Left lung (tissue), 10 donors: ENCODE measurements around the gene OTUD7B. TPM values are rescaled to one million over a fixed set of nuclear protein-coding genes. Genes with fewer than 3 reads are reported as not detected.
A peak's percentile ranks its signal among the peaks of the same experiment; 100 is the strongest.
"Not testable (repeated sequence)": the region's sequence is repeated elsewhere in the genome, so short reads cannot be mapped to it uniquely, and the experiment has no call there.

Source experiments
- ATAC-seq: fragments of 200-7000 bp; cut with Tn5 transposase; one replicate; pipeline ENCODE4 v1.9.1; 2020; ENCODE audit warnings: moderate library complexity
- DNase-seq, 4 donors: peaks; one replicate each; pipeline ENCODE4 v3.0.0-alpha.2; 2013 to 2020
- H3K27ac ChIP-seq, 2 donors: fragments of 200-600 bp; sonication (generic) in 1 of 2; one replicate each; pipeline versions ENCODE4 v1.5.0 to v1.8.0; 2020 to 2021
- H3K27me3 ChIP-seq, 2 donors: fragments of 200-600 bp; sonication (generic) in 1 of 2; one replicate each; pipeline versions ENCODE4 v1.5.0 to v1.8.0; 2020 to 2021
- H3K36me3 ChIP-seq, 2 donors: fragments of 200-600 bp; sonication (generic) in 1 of 2; one replicate each; pipeline versions ENCODE4 v1.5.0 to v1.8.0; 2020 to 2021
- H3K4me1 ChIP-seq, 2 donors: fragments of 200-600 bp; one replicate each; pipeline ENCODE4 v1.8.0; 2021
- H3K4me3 ChIP-seq, 2 donors: fragments of 200-600 bp; sonication (generic) in 1 of 2; one replicate each; pipeline versions ENCODE4 v1.5.0 to v1.8.0; 2020 to 2021; ENCODE audit warnings: mild to moderate bottlenecking in 1 of 2
- H3K9me3 ChIP-seq, 2 donors: fragments of 200-600 bp; sonication (generic) in 1 of 2; one replicate each; pipeline versions ENCODE4 v1.5.0 to v1.8.0; 2020 to 2021
- CTCF ChIP-seq, 2 donors: fragments of 200-600 bp; sonication (generic) in 1 of 2; IDR thresholded peaks; one replicate each; pipeline versions ENCODE4 v1.5.0 to v1.8.0; 2021; ENCODE audit warnings: antibody characterized with exemption in 2 of 2
- intact Hi-C, 2 donors: fragments of 100-400 bp; cut with DNase I; formaldehyde crosslinking; loops; one replicate each; pipeline versions ENCODE4 v1.11.2 to v1.14.2; 2022
- polyA plus RNA-seq, 6 donors: library from polyadenylated mRNA; unstranded; fragments of 120-200 nt; gene quantifications; one replicate each; pipeline ENCODE4 v1.2.1, GENCODE V29; 2013; ENCODE audit not compliant: insufficient read length in 6 of 6
- total RNA-seq, 2 donors: library from RNA; stranded (reverse); fragmentation: NEBNext Ultra II Directional; extraction: Animal tissue kit (Norgen Biotek cat#: 25700); gene quantifications; one replicate each; pipeline ENCODE4 v1.2.1, GENCODE V29; 2021
- donor health status: DM: no; HTN: yes; CAD: no.
- donor health status: DM: no; HTN: no; CAD: no.

The OTUD7B gene
- total and polyA plus RNA-seq, 8 donors = 18.9 to 31.7 (median 20.4) TPM

- DNase-seq = no peak
- peak overlapping the region in 1 of 2 donors; percentile 48 for H3K27ac ChIP-seq
Measured at GRCh38 chr1:149942885-149943284, 67.6 kb downstream of the OTUD7B start.

GRCh38 chr1:149942207-149942606, 68.3 kb downstream of the OTUD7B start:
- ATAC-seq = peak; percentile 39
- intact Hi-C loops = no loop called here
- peak in 2 of 4 donors; percentile 39 to 71 for DNase-seq
- Histone ChIP-seq H3K4me3 (no peak overlapping the region), H3K4me1 (peaks cover 20 to 46% of the 10 kb centered on the region in 2 donors), H3K9me3 (no peaks in the 10 kb centered on the region), H3K27ac (peak overlapping the region in 1 of 2 donors; percentile 48), H3K36me3 (peaks cover 0 to 35% of the 10 kb centered on the region in 2 donors), H3K27me3 (no peaks in the 10 kb centered on the region)
- no peak for TF ChIP-seq CTCF (IDR thresholded peaks at IDR 0.05)

More at GRCh38 chr1:149942885-149943284, 67.6 kb downstream of the OTUD7B start:
- H3K4me3 ChIP-seq = no peak overlapping the region
- no peaks in the 10 kb centered on the region for H3K9me3 ChIP-seq
- H3K36me3 ChIP-seq = peaks cover 0 to 41% of the 10 kb centered on the region in 2 donors
- ATAC-seq = no peak
- peaks cover 14 to 40% of the 10 kb centered on the region in 2 donors for H3K4me1 ChIP-seq
- intact Hi-C loops = no loop called here
- no peaks in the 10 kb centered on the region for H3K27me3 ChIP-seq
- no peak for TF ChIP-seq CTCF (IDR thresholded peaks at IDR 0.05)

GRCh38 chr1:149940427-149940826, 70.1 kb downstream of the OTUD7B start:
- Histone ChIP-seq H3K27ac (no peak overlapping the region), H3K36me3 (peaks cover 0 to 17% of the 10 kb centered on the region in 2 donors), H3K27me3 (no peaks in the 10 kb centered on the region), H3K4me1 (peaks cover 20 to 64% of the 10 kb centered on the region in 2 donors), H3K4me3 (no peak overlapping the region), H3K9me3 (no peaks in the 10 kb centered on the region)
- DNase-seq = no peak
- ATAC-seq = no peak
- intact Hi-C loops = no loop called here
- no peak for TF ChIP-seq CTCF (IDR thresholded peaks at IDR 0.05)

- Histone ChIP-seq H3K27ac (peak overlapping the region; percentile 73 to 87), H3K4me1 (peaks cover 20 to 65% of the 10 kb centered on the region in 2 donors)
- H3K4me3 ChIP-seq, ATAC-seq, intact Hi-C loops, DNase-seq, H3K9me3 ChIP-seq, H3K36me3 ChIP-seq, H3K27me3 ChIP-seq: not testable (repeated sequence)
Measured at GRCh38 chr1:149938668-149939003, 71.9 kb downstream of the OTUD7B start.

GRCh38 chr1:149937759-149938158, 72.8 kb downstream of the OTUD7B start:
- H3K9me3 ChIP-seq = no peaks in the 10 kb centered on the region
- TF ChIP-seq CTCF (IDR thresholded peaks at IDR 0.05) = no peak
- H3K36me3 ChIP-seq = no peaks in the 10 kb centered on the region
- intact Hi-C loops = no loop called here
- DNase-seq (no peak), ATAC-seq (peak; percentile 6)
- peak overlapping the region; percentile 45 to 78 for H3K27ac ChIP-seq
- peaks cover 20 to 62% of the 10 kb centered on the region in 2 donors for H3K4me1 ChIP-seq
- H3K4me3 ChIP-seq = peak overlapping the region in 1 of 2 donors; percentile 47
- H3K27me3 ChIP-seq = no peaks in the 10 kb centered on the region
